BJ (cell line): ENCODE results near the gene SLC15A1. TPM values are rescaled to one million over a fixed set of nuclear protein-coding genes. Genes with fewer than 3 reads are reported as not detected.

Source experiments
- CTCF ChIA-PET: fragments of 350-600 bp; formaldehyde crosslinking; extraction: SDS; loops from one replicate; lab custom pipeline; 2021; ENCODE audit warnings: antibody characterized with exemption, inconsistent platforms; lab: Yijun Ruan, JAX
- POLR2A ChIA-PET: fragments of 300-600 bp; sonication (Branson Sonifier 250); formaldehyde crosslinking; extraction: SDS; loops from one replicate; lab custom pipeline; 2021; ENCODE audit warnings: antibody characterized with exemption; lab: Charles Lee
- DNase-seq: peaks from one replicate; pipeline ENCODE4 v3.0.0-alpha.2; 2011; ENCODE audit warnings: low read depth
- H3K27me3 ChIP-seq: 2 replicates; pipeline ENCODE4 v1.6.0; 2011; ENCODE audit warnings: low read length; ENCODE audit not compliant: control insufficient read depth, insufficient read depth
- H3K36me3 ChIP-seq: 2 replicates; pipeline ENCODE4 v1.5.1; 2011; ENCODE audit warnings: low read length; ENCODE audit not compliant: control insufficient read depth, insufficient read depth
- H3K4me3 ChIP-seq: 2 replicates; pipeline ENCODE4 v1.5.1; 2011; ENCODE audit warnings: low read depth, mild to moderate bottlenecking, control low read depth, low read length
- CTCF ChIP-seq: IDR thresholded peaks from 2 replicates; pipeline ENCODE4 v1.5.1; 2011; ENCODE audit warnings: low read depth, mild to moderate bottlenecking, control low read depth, inconsistent platforms, low read length, moderate library complexity; ENCODE audit not compliant: insufficient read depth
- polyA plus RNA-seq: library from polyadenylated mRNA; depleted of rRNA; stranded (reverse); fragments of >200 nt; gene quantifications from 2 replicates; pipeline ENCODE4 v1.2.3, GENCODE V29; 2011

Gene SLC15A1
- polyA plus RNA-seq, 1 experiment: not detected

DNA sequence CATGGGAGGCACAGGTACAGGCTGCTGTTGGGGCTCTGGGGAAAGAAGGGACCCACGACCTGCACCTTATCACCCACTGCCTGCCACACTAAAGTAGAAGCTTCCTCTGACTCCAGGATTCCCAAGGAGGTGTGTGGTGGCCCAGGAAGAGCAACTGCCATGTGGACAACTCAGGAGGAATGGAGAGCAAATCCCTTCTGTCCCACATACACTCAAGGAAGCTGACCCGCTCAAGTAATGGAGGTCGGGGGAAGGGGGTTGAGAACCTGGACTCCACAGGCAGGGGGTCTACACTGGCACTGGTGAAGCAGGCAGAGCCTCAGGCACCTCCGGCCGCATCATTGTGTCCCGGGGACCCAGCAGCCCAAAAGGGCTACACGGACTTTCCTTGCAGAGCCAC lies 29.4 kb upstream of the SLC15A1 start:
- Histone ChIP-seq H3K4me3 (no peak overlapping the region), H3K27me3 (peaks cover 5% of the 10 kb centered on the region), H3K36me3 (no peaks in the 10 kb centered on the region)
- no peak for TF ChIP-seq CTCF
- ChIA-PET POLR2A (no interaction called here), CTCF (no interaction called here)
- DNase-seq: no peak

- TF ChIP-seq CTCF: no peak
- Histone ChIP-seq H3K4me3 (no peak overlapping the region), H3K27me3 (peaks cover 2% of the 10 kb centered on the region), H3K36me3 (no peaks in the 10 kb centered on the region)
- ChIA-PET POLR2A (no interaction called here), CTCF (no interaction called here)
- no peak for DNase-seq
Measured at GRCh38 chr13:98781470-98781869, 29.0 kb upstream of the SLC15A1 start.

GRCh38 chr13:98781045-98781444 lies 28.6 kb upstream of the SLC15A1 start:
- no peak for DNase-seq
- ChIA-PET POLR2A (no interaction called here), CTCF (no interaction called here)
- Histone ChIP-seq H3K4me3 (no peak overlapping the region), H3K36me3 (no peaks in the 10 kb centered on the region), H3K27me3 (peaks cover 2% of the 10 kb centered on the region)
- no peak for TF ChIP-seq CTCF

- H3K4me3 ChIP-seq: no peak overlapping the region
- ChIA-PET CTCF (no interaction called here), POLR2A (no interaction called here)
- no peak for TF ChIP-seq CTCF
- no peaks in the 10 kb centered on the region for H3K36me3 ChIP-seq
- DNase-seq: no peak
- peaks cover 2% of the 10 kb centered on the region for H3K27me3 ChIP-seq
Measured at GRCh38 chr13:98780451-98780850, 28.0 kb upstream of the SLC15A1 start.

DNA sequence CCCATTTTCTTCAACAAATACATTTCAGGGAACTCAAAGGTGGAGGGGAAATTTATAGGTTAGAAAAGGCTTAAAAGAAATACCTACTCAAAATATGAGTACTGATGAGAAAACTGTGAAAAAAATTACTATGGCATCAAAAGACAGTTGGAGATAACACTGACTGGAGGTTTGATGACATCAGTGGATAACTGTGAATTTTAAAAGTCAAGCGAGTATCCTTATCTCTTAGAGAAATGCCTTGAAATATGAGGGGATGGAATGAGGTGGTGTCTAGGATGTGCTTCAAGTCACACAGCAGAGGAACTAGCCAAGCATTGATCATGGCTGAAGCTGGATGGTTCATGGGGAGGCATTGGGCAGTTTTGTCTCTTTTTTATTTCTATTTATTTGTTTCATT lies 27.2 kb upstream of the SLC15A1 start:
- DNase-seq: no peak
- no peak overlapping the region for H3K4me3 ChIP-seq
- H3K36me3 ChIP-seq: no peaks in the 10 kb centered on the region
- ChIA-PET POLR2A (no interaction called here), CTCF (no interaction called here)
- TF ChIP-seq CTCF: no peak
- peaks cover 2% of the 10 kb centered on the region for H3K27me3 ChIP-seq
